Measurements from ENCODE around the gene ZAR1.

- TF ChIP-seq CEBPB (IDR thresholded peaks at IDR 0.05), result no peak
- TF ChIP-seq RAD21 (IDR thresholded peaks at IDR 0.05; ENCODE audit: low read depth), result no peak
- no peak for TF ChIP-seq ZBTB7A (IDR thresholded peaks at IDR 0.05; ENCODE audit: low read depth)
- no peak for TF ChIP-seq EGR1 (IDR thresholded peaks at IDR 0.05)
- TF ChIP-seq NFIC (IDR thresholded peaks at IDR 0.05), result no peak
- no peak for TF ChIP-seq TAF1 (IDR thresholded peaks at IDR 0.05; ENCODE audit: low read depth)
- no peak for TF ChIP-seq YY1 (IDR thresholded peaks at IDR 0.05; ENCODE audit: low read depth)
- no peak for TF ChIP-seq TEAD4 (IDR thresholded peaks at IDR 0.05)
- no peak for TF ChIP-seq REST (IDR thresholded peaks at IDR 0.05; ENCODE audit: low read depth)
- no peak for TF ChIP-seq FOXM1 (IDR thresholded peaks at IDR 0.05; ENCODE audit: borderline replicate concordance, low read depth)
- TF ChIP-seq MAX (IDR thresholded peaks at IDR 0.05), result no peak
- no peak for TF ChIP-seq EP300 (IDR thresholded peaks at IDR 0.05; ENCODE audit: borderline replicate concordance)
Measured at GRCh38 chr4:48449151-48449550, 40.9 kb upstream of the ZAR1 start.

Data from Ishikawa (cell line).